WTC11 (cell line): ENCODE data around the gene PLCD1.

ENCODE experiments used
- AFF4 ChIP-seq: sonication (generic); formaldehyde crosslinking; IDR thresholded peaks from 2 replicates; pipeline ENCODE4 v1.8.1; 2023; ENCODE audit warnings: mild to moderate bottlenecking, missing genetic modification reagents, borderline replicate concordance
- ATF2 ChIP-seq: sonication (generic); formaldehyde crosslinking; IDR thresholded peaks from 2 replicates; pipeline ENCODE4 v1.8.1; 2022; ENCODE audit warnings: low read depth, missing genetic modification reagents, borderline replicate concordance
- CTCF ChIP-seq: fragments of 200-600 bp; IDR thresholded peaks from 2 replicates; pipeline ENCODE4 v1.8.0; 2022; ENCODE audit warnings: antibody characterized with exemption
- ELF4 ChIP-seq: sonication (generic); formaldehyde crosslinking; IDR thresholded peaks from 2 replicates; pipeline ENCODE4 v1.8.1; 2022; ENCODE audit warnings: low read depth, mild to moderate bottlenecking, moderate library complexity, missing genetic modification reagents
- FOXP4 ChIP-seq: sonication (generic); formaldehyde crosslinking; IDR thresholded peaks from 2 replicates; pipeline ENCODE4 v1.8.0; 2022; ENCODE audit warnings: mild to moderate bottlenecking, missing genetic modification reagents
- IRF2 ChIP-seq: sonication (generic); formaldehyde crosslinking; IDR thresholded peaks from 2 replicates; pipeline ENCODE4 v1.8.0; 2022; ENCODE audit warnings: low read depth, missing genetic modification reagents, borderline replicate concordance
- JUN ChIP-seq: sonication (generic); formaldehyde crosslinking; IDR thresholded peaks from 2 replicates; pipeline ENCODE4 v1.8.0; 2023; ENCODE audit warnings: mild to moderate bottlenecking, missing genetic modification reagents
- MAX ChIP-seq: sonication (generic); formaldehyde crosslinking; IDR thresholded peaks from 2 replicates; pipeline ENCODE4 v1.8.0; 2022; ENCODE audit warnings: mild to moderate bottlenecking, missing genetic modification reagents
- NFYB ChIP-seq: sonication (generic); formaldehyde crosslinking; conservative IDR thresholded peaks from 2 replicates; pipeline ENCODE4 v1.8.0; 2022; ENCODE audit warnings: low read depth, missing genetic modification reagents
- PREB ChIP-seq: sonication (generic); formaldehyde crosslinking; IDR thresholded peaks from 2 replicates; pipeline ENCODE4 v1.8.1; 2022; ENCODE audit warnings: mild to moderate bottlenecking, missing genetic modification reagents, moderate library complexity, borderline replicate concordance
- USF1 ChIP-seq: sonication (generic); formaldehyde crosslinking; IDR thresholded peaks from 2 replicates; pipeline ENCODE4 v1.8.0; 2022; ENCODE audit warnings: mild to moderate bottlenecking, missing genetic modification reagents
- USF2 ChIP-seq: sonication (generic); formaldehyde crosslinking; IDR thresholded peaks from 2 replicates; pipeline ENCODE4 v1.8.1; 2023; ENCODE audit warnings: mild to moderate bottlenecking, missing genetic modification reagents, moderate library complexity
- ZNF219 ChIP-seq: sonication (generic); formaldehyde crosslinking; IDR thresholded peaks from 2 replicates; pipeline ENCODE4 v1.8.0; 2023; ENCODE audit warnings: missing genetic modification reagents, mild to moderate bottlenecking, borderline replicate concordance

GRCh38 chr3:38004415-38005075 is 24.9 kb downstream of the PLCD1 start:
- TF ChIP-seq FOXP4 (CRISPR knock-in tag) (no peak), USF2 (CRISPR knock-in tag) (no peak), ZNF219 (CRISPR knock-in tag) (no peak), MAX (CRISPR knock-in tag) (no peak), AFF4 (CRISPR knock-in tag) (no peak), USF1 (no peak), CTCF (no peak), ELF4 (no peak), IRF2 (CRISPR knock-in tag) (no peak), PREB (no peak), NFYB (CRISPR knock-in tag) (no peak), JUN (CRISPR knock-in tag) (no peak), ATF2 (CRISPR knock-in tag) (no peak)
